HL-60/S4 (cell line): ENCODE results near the gene CEP120.
"Not testable (repeated sequence)": the region's sequence is repeated elsewhere in the genome, so short reads cannot be mapped to it uniquely, and the experiment has no call there.

Source experiments
- in situ Hi-C: fragments of 300-500 bp; cut with MboI; formaldehyde crosslinking; loops from 2 replicates; pipeline ENCODE4 v1.14.3; 2022; ENCODE audit warnings: low sequenced_read_pairs

CEP120 gene

DNA sequence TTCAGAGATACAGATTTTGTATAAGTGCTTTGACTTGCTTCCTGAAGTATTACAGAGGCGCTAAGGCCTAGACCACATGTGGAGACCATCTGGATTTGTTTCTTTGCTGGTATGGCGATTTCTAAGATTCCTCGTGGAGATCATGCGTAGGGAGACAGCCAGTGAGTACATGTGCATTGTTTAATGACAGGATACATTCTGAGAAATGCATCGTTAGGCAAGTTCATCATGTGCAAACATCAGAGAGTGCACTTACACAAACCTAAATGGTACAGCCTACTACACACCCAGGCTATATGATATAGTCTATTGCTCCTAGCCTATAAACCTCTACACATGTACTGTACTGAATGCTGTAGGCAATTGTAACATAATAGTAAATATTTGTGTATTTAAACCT, 16.5 kb upstream of the CEP120 start:
- in situ Hi-C loops, result no loop called here

- in situ Hi-C loops, result no loop called here
Measured at GRCh38 chr5:123438902-123439301, 15.7 kb upstream of the CEP120 start.

- in situ Hi-C loops, result no loop called here
Measured at GRCh38 chr5:123438244-123438643, 15.0 kb upstream of the CEP120 start.

- in situ Hi-C loops, result no loop called here
Measured at GRCh38 chr5:123436201-123436600, 13.0 kb upstream of the CEP120 start.

- in situ Hi-C loops, result no loop called here
Measured at GRCh38 chr5:123434796-123435195, 11.6 kb upstream of the CEP120 start.

DNA sequence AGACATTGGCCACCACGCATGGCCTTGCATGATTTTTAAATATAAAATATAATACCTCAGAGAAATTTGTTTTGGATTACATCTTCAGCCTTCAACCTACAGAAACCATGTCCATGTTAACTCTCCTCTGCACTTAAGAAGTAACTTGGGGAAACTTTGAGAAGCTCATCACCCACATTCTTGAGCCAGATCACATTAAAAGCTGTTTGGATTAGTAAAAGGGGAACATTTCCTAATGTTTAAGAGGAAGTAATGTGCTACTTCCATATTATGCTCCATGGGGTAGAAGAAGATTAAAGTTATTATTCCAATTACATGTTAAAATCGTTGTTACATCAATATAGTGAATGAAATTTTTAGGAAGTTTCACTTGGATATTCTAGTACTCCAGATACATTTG, 10.4 kb upstream of the CEP120 start:
- in situ Hi-C loops, result no loop called here

GRCh38 chr5:123430441-123430840, 7.2 kb upstream of the CEP120 start:
- in situ Hi-C loops, result not testable (repeated sequence)

DNA sequence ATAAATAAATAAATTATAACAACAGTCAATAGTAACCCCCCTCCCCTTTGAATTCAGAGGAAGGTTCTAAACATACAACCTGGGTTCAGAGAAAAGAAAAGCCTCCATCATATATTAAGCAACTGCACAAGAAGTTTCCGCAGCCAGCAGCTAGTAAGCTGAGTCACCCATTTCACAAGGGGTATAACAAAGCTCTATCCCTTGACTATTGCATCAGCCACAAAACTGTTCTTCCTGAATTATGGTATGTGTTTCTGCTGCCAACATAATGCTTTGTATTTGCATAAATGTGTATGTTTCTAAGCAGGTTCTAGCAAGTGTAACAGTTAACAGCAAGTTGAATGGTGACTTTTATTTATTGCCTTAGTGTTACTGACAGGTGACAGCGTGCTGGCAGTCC, 6.8 kb upstream of the CEP120 start:
- in situ Hi-C loops, result no loop called here

DNA sequence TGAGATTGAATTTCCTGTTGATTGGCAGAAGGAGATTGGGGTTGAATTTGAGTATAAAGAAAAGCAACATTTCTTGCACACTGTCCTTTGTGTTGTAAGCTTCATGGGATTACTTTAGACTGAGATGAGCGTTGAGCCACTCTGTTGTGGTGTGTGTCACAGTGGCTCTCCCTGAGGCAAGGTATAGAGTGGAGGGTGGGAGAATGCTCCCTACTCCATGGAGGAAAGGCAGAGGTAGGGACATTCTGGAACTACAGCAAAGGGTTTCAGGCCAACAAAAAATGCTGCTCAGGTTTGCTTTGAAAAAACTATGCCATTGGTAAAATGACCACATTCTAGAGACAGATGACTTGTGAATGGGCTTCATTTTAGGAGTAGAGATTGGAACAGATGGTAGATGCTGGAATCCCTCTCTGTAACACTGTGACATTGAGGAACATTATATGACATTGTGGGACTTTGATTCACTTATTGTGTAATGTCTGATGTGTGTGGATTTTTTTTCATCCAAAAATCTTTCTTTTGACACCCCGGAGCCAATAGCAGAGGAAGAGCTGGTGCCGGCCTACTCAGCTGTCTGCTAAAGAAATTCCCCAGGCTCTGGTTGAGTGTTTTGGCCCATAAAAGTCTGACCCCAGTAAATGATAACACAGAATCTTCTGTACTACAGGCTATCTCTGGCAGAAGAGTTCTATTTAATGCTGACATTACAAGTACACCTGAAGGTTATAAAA, 6.2 kb upstream of the CEP120 start:
- in situ Hi-C loops, result no loop called here

DNA sequence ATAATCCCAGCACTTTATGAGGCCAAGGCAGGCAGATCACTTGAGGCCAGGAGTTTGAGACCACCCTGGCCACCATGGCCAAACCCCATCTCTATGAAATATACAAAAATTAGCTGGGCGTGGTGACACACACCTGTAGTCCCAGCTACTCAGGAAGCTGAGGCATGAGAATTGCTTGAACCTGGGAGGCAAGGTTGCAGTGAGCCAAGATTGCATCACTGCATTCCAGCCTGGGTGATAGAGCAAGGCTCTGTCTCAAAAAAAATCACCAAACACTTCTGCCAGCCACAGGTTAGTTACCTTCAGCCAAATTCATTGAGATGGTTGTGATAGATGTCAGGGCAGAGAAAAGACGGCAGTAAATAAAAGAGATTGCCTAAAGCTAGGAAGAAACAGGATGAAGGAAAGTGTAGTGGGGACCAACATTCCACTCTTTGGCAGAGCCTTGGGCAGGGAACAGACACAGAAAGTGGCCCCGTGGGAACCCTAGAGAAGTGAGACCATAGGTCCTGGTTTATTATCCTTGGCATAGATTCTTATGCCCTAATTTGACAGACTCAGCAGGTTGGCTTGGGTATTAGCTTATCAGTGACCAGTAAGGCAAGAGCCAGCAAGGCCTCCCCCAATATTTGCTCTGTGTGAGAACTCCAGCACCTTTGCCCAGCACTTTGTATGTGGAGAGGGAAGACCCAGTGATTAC, 5.5 kb upstream of the CEP120 start:
- in situ Hi-C loops, result no loop called here

- in situ Hi-C loops, result no loop called here
Measured at GRCh38 chr5:123427281-123427680, 4.1 kb upstream of the CEP120 start.

DNA sequence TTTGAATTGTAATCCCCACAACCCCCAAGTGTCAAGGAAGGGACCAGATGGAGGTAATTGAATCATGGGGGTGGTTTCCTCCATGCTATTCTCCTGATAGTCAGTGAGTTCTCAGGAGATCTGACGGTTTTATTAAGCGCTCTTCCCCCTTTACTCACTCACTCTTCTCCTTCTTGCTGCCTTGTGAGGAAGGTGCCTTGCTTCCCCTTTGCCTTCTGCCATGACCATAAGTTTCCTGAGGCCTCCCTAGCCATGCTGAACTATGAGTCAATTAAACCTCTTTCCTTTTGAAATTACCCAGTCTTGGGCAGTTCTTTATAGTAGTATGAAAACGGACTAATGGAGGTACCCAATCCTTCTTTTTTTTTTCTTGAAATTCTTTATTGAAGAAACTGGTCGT, 2.2 kb upstream of the CEP120 start:
- in situ Hi-C loops, result no loop called here

DNA sequence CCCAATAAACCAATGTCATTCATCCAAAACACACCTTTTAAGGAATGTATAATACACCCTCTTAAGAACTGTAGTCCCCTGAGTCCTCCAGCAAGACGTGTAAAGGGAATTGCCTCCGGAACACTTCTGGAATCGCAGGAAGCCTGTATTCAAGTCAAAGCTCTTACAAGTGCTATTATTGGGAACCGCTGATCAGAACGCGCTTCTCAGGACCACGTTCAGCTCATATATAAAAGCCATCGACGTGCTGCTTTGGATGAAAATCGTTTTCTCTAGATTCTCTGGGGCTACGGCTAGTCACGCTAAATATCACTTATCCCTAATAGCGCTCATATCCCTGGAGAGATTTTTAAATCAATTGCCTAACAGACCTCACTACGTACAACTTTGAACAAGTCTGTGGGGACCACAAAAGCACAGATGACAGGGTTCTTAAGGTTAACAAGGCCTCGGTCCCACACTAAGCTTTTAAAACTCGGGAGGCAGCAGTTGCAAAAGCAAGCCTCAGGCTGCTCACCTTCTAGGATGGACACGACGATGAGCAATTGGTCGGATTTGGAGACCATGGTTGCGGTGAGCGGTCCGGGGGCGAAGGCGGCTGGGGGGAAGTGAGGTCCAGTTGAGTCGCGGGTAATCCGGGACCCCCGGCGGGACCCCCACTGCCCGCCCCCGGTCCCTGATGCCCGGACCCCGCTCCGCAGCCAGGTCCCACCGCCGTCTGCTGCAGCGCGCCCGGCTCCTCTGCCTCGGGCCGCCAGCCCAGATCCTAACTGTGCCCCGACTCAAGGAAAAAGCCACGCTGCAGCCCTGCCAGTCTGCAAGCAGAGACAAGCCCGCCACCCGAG, 548 bp downstream of the CEP120 start:
- in situ Hi-C loops, result no loop called here

DNA sequence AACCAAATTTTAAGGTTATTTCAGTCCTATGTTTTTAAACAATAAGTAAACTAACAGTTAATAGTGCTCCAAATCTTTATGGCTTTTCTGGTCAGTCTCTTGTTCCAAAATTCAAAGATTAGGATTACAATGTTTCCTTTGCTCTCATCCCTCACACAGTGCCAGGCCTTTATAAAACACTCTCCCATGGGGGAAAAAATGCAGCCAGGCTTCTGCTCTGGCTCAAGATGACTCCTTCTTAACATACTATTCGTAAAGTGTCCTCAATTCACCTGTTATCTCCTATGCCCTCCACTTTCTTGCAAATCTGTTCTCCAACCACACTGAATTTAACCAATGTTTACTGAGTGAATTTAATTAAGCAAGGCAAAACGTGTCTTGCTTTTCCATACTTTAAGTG, 1.4 kb downstream of the CEP120 start:
- in situ Hi-C loops, result no loop called here

DNA sequence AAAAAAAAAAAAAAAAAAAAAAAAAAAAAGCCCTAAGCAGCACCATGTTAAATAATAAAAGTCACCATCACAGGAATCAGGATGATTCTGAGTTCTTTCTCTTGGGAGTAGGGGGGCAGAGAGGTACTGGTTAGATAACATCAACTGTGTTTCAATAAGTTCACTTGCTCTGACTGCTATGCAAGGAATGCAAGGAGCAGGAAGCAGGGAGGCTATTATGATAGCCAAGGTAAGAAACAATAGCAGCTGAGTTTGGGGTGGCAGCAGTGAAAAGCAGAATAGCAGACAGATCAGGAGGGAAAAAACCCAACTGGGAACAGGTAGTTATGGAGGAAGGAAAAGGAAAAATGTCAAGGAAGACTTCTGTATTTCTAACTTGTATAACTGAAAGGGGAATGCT, 8.2 kb downstream of the CEP120 start:
- in situ Hi-C loops, result no loop called here

DNA sequence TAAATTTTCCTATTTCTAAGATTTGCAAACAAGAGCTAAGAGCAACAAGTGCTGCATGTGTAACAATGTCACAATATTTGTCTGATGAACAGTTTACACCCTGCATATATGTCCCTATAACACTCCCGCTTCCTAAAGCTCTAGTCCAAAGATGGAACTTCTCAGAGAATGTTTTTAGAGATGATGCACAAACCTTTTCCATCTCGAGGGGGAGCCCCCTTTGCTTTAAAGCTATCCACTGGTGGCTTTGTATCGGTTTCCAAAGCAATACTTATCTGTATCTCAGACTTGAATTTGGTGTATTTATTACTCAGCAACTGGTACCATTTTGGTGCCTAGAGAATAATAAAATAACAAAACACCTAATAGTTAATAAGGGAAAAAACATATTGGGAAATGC, 11.0 kb downstream of the CEP120 start:
- in situ Hi-C loops, result no loop called here

- in situ Hi-C loops, result not testable (repeated sequence)
Measured at GRCh38 chr5:123401999-123402398, 21.2 kb downstream of the CEP120 start.

DNA sequence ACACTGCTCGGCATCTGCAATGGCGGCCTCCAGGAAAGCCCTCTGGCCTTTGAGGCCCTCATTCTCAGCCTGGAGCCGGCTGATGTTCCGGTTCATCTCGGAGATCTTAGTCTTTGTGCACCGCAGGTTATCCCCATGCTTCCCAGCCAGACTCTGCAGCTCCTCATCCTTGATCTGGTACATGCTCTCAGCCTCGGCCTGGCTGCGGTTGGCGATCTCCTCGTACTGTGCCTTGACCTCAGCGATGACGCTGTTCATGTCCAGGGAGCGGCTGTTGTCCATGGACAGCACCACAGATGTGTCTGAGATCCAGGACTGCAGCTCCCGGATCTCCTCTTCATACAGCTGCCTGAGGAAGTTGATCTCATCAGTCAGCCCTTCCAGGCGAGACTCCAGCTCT, 21.9 kb downstream of the CEP120 start:
- in situ Hi-C loops, result no loop called here

GRCh38 chr5:123400870-123401291, 22.3 kb downstream of the CEP120 start:
- in situ Hi-C loops, result not testable (repeated sequence)

GRCh38 chr5:123398058-123398733, 25.0 kb downstream of the CEP120 start:
- in situ Hi-C loops, result no loop called here

GRCh38 chr5:123397538-123397937, 25.7 kb downstream of the CEP120 start:
- in situ Hi-C loops, result no loop called here
